CD14-positive monocyte (primary cell): Measurements from ENCODE around the gene DUOXA2. TPM values are rescaled to one million over a fixed set of nuclear protein-coding genes. Genes with fewer than 3 reads are reported as not detected.

ENCODE experiments used
- DNase-seq, 3 donors: peaks; one replicate each; pipeline ENCODE4 v3.0.0-alpha.2; 2011 to 2022
- H2AFZ ChIP-seq: 2 replicates; pipeline ENCODE4 v1.6.0; 2012; ENCODE audit warnings: mild to moderate bottlenecking, low read depth, low read length, inconsistent platforms; ENCODE audit not compliant: insufficient read depth, poor library complexity, severe bottlenecking
- H3K27ac ChIP-seq, 2 donors: 1 replicate in 1 of 2; 2 replicates in 1 of 2; pipeline ENCODE4 v1.5.1; 2012 to 2013; ENCODE audit warnings: low read length in 2 of 2, control low read depth in 1 of 2, inconsistent platforms in 1 of 2, low read depth in 1 of 2, mild to moderate bottlenecking in 1 of 2
- H3K27me3 ChIP-seq, 2 donors: one replicate each; pipeline versions ENCODE4 v1.6.0 to v1.6.1; 2011 to 2013; ENCODE audit warnings: low read length in 2 of 2; ENCODE audit not compliant: control insufficient read depth in 2 of 2, insufficient read depth in 2 of 2
- H3K36me3 ChIP-seq, 2 donors: replicated peaks in 1 of 2; 1 replicate in 1 of 2; 2 replicates in 1 of 2; pipeline versions ENCODE4 v1.5.1 to v1.6.1; 2012 to 2013; ENCODE audit warnings: low read length in 2 of 2, control low read depth in 1 of 2, inconsistent platforms in 1 of 2, mild to moderate bottlenecking in 1 of 2; ENCODE audit not compliant: insufficient read depth in 2 of 2, control insufficient read depth in 1 of 2
- H3K4me1 ChIP-seq, 2 donors: 1 replicate in 1 of 2; 2 replicates in 1 of 2; pipeline versions ENCODE4 v1.5.1 to v1.6.1; 2012 to 2013; ENCODE audit warnings: low read length in 2 of 2, control low read depth in 1 of 2, inconsistent platforms in 1 of 2, mild to moderate bottlenecking in 1 of 2, moderate library complexity in 1 of 2; ENCODE audit not compliant: insufficient read depth in 2 of 2, control insufficient read depth in 1 of 2
- H3K4me2 ChIP-seq: replicated peaks from 2 replicates; pipeline ENCODE3; 2012; ENCODE audit warnings: low read length, moderate library complexity, mild to moderate bottlenecking; ENCODE audit not compliant: poor library complexity, severe bottlenecking; ENCODE audit errors: extremely low read depth
- H3K4me3 ChIP-seq, 3 experiments: fragments of 200-600 bp in 1 of 3; sonication (generic) in 1 of 3; replicated peaks in 1 of 3; 1 replicate in 2 of 3; 2 replicates in 1 of 3; pipeline ENCODE4 v1.5.1; 2011 to 2013; ENCODE audit warnings: low read length in 3 of 3, mild to moderate bottlenecking in 3 of 3, control low read depth in 2 of 3, low read depth in 2 of 3, inconsistent platforms in 1 of 3, moderate library complexity in 1 of 3
- H3K79me2 ChIP-seq: 2 replicates; pipeline ENCODE4 v1.6.0; 2012; ENCODE audit warnings: mild to moderate bottlenecking, control low read depth, inconsistent platforms, low read length, moderate library complexity; ENCODE audit not compliant: insufficient read depth
- H3K9ac ChIP-seq: 2 replicates; pipeline ENCODE4 v1.6.0; 2017; ENCODE audit warnings: low read length, mild to moderate bottlenecking; ENCODE audit not compliant: insufficient read depth, poor library complexity, severe bottlenecking
- H3K9me3 ChIP-seq, 2 donors: replicated peaks in 1 of 2; 1 replicate in 1 of 2; 2 replicates in 1 of 2; pipeline versions ENCODE4 v1.5.1 to v1.6.1; 2012 to 2013; ENCODE audit warnings: low read length in 2 of 2, control low read depth in 1 of 2; ENCODE audit not compliant: control insufficient read depth in 1 of 2, insufficient read depth in 1 of 2
- H4K20me1 ChIP-seq: 2 replicates; pipeline ENCODE4 v1.6.0; 2012; ENCODE audit warnings: mild to moderate bottlenecking, low read length, control low read depth, moderate library complexity; ENCODE audit not compliant: insufficient read depth
- H3K27ac Mint-ChIP-seq, 7 donors: one replicate each; pipeline ENCODE4 v1.8.0; 2020; ENCODE audit warnings: mild to moderate bottlenecking in 7 of 7, mixed read lengths in 7 of 7, moderate library complexity in 6 of 7, inconsistent platforms in 2 of 7
- H3K27me3 Mint-ChIP-seq, 3 donors: one replicate each; pipeline ENCODE4 v1.8.0; 2021 to 2022; ENCODE audit warnings: low read depth in 3 of 3, mild to moderate bottlenecking in 3 of 3, mixed read lengths in 3 of 3, moderate library complexity in 3 of 3, inconsistent platforms in 1 of 3
- H3K36me3 Mint-ChIP-seq, 2 donors: one replicate each; pipeline ENCODE4 v1.8.0; 2020; ENCODE audit warnings: mixed read lengths in 2 of 2, inconsistent platforms in 1 of 2, mild to moderate bottlenecking in 1 of 2
- H3K4me1 Mint-ChIP-seq: one replicate; pipeline ENCODE4 v1.8.0; 2020; ENCODE audit warnings: mild to moderate bottlenecking, mixed read lengths
- H3K4me3 Mint-ChIP-seq, 2 donors: one replicate each; pipeline ENCODE4 v1.8.0; 2020; ENCODE audit warnings: mild to moderate bottlenecking in 2 of 2, mixed read lengths in 2 of 2, moderate library complexity in 1 of 2
- H3K9me3 Mint-ChIP-seq, 7 donors: one replicate each; pipeline ENCODE4 v1.8.0; 2020 to 2022; ENCODE audit warnings: mixed read lengths in 7 of 7, mild to moderate bottlenecking in 6 of 7, moderate library complexity in 6 of 7, inconsistent platforms in 2 of 7
- WGBS: methylation state at CpG from one replicate; pipeline ENCODE4 v1.1.5; 2013; ENCODE audit warnings: missing lambda C conversion rate; ENCODE audit not compliant: insufficient coverage; 5-methylcytosine and 5-hydroxymethylcytosine counted together
- intact Hi-C, 2 donors: fragments of 100-400 bp; cut with micrococcal nuclease; formaldehyde crosslinking; loops; one replicate each; pipeline versions ENCODE4 v1.15.0 to v1.15.1; 2023
- polyA plus RNA-seq, 3 donors: library from polyadenylated mRNA; depleted of rRNA in 1 of 3; unstranded in 2 of 3; stranded (reverse) in 1 of 3; fragments of 300-500 nt in 2 of 3; fragments of >200 nt in 1 of 3; fragmentation: Illumina TruSeq in 2 of 3; gene quantifications; 1 replicate in 2 of 3; 2 replicates in 1 of 3; pipeline ENCODE4 v1.2.3, GENCODE V29; 2012 to 2021
- TF ChIP-seq, protein P1 (sequence below): fragments of 200-600 bp; IDR thresholded peaks from one replicate; pipeline ENCODE4 v1.8.0; 2022; ENCODE audit warnings: antibody characterized with exemption, mild to moderate bottlenecking

Gene DUOXA2
- polyA plus RNA-seq, 3 donors, result not detected

DNA sequence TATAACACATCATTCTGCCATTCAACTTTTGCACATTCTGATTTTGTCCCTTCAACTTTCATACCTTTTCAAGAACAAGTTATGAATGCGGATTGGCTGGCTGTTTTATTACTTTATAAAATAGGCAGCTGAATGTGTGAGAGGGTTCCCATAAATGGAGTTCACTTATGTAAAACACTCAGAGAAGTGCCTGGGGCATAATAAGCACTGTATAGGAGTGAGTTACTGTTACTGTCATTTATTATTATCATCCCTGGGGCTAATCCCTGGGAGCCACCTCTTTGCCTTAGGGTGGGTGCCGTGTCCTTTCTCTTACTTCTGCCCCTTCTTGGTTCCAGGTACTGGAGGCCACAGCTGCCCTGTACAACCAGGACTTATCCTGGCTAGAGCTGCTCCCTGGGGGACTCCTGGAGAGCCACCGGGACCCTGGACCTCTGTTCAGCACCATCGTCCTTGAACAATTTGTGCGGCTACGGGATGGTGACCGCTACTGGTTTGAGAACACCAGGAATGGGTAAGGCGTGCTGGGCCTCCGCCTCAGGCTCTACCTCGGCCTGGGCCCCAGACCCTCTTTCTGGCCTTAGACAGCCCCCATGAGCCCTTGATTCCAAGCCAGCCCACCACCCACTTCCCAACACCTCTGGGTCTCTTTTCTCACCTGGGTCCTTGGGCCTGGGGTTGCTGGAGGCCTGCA lies 26.6 kb downstream of the DUOXA2 start:
- Histone ChIP-seq H3K36me3 (no peaks in the 10 kb centered on the region), H3K4me1 (no peaks in the 10 kb centered on the region), H2AFZ (no peak overlapping the region), H4K20me1 (no peaks in the 10 kb centered on the region), H3K4me3 (no peak overlapping the region), H3K27me3 (peaks cover 6 to 17% of the 10 kb centered on the region in 2 donors), H3K27ac (no peak overlapping the region), H3K4me2 (no peak overlapping the region), H3K9ac (no peak overlapping the region), H3K79me2 (no peaks in the 10 kb centered on the region), H3K9me3 (peaks cover 0 to 8% of the 10 kb centered on the region in 2 donors)
- Mint-ChIP-seq H3K27ac (no peak overlapping the region), H3K4me3 (no peak overlapping the region), H3K9me3 (peaks cover 0 to 3% (median 2%) of the 10 kb centered on the region in 7 donors), H3K27me3 (peaks cover 25 to 28% (median 28%) of the 10 kb centered on the region in 3 donors), H3K36me3 (no peaks in the 10 kb centered on the region), H3K4me1 (peaks cover 5% of the 10 kb centered on the region)
- DNase-seq, result no peak
- TF ChIP-seq, protein P1, sequence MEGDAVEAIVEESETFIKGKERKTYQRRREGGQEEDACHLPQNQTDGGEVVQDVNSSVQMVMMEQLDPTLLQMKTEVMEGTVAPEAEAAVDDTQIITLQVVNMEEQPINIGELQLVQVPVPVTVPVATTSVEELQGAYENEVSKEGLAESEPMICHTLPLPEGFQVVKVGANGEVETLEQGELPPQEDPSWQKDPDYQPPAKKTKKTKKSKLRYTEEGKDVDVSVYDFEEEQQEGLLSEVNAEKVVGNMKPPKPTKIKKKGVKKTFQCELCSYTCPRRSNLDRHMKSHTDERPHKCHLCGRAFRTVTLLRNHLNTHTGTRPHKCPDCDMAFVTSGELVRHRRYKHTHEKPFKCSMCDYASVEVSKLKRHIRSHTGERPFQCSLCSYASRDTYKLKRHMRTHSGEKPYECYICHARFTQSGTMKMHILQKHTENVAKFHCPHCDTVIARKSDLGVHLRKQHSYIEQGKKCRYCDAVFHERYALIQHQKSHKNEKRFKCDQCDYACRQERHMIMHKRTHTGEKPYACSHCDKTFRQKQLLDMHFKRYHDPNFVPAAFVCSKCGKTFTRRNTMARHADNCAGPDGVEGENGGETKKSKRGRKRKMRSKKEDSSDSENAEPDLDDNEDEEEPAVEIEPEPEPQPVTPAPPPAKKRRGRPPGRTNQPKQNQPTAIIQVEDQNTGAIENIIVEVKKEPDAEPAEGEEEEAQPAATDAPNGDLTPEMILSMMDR, result no peak
- WGBS, result over 99% methylated on average over 9 of the region's 10 CpGs
- intact Hi-C loops, result no loop called here

DNA sequence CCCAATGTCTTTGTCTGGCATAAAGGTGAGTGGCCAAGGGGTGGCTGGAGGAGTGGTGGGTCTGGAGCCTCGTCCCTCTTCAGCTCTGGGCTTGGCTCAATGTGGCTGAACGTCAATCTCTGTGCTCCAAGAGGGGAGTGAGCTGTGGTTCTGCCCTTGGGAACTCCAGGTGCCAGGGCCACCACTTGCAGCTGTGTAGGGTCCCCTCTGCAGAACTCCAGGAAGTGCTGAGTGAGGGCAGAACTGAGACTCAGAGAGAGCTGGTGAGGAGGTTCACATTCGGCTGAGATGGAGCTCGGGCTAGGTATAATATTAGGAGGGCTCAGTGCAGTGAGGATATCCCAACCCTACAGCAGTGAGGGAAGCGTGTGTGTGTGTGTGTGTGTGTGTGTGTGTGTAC lies 27.3 kb downstream of the DUOXA2 start:
- Mint-ChIP-seq H3K27ac (no peak overlapping the region), H3K4me3 (no peak overlapping the region), H3K9me3 (peaks cover 0 to 1% (median 0%) of the 10 kb centered on the region in 7 donors), H3K27me3 (peaks cover 20 to 26% (median 23%) of the 10 kb centered on the region in 3 donors), H3K4me1 (peaks cover 1% of the 10 kb centered on the region), H3K36me3 (no peaks in the 10 kb centered on the region)
- intact Hi-C loops, result no loop called here
- Histone ChIP-seq H4K20me1 (no peaks in the 10 kb centered on the region), H3K4me1 (no peaks in the 10 kb centered on the region), H3K9ac (no peak overlapping the region), H3K27me3 (peaks cover 5 to 12% of the 10 kb centered on the region in 2 donors), H3K79me2 (no peaks in the 10 kb centered on the region), H2AFZ (no peak overlapping the region), H3K36me3 (no peaks in the 10 kb centered on the region), H3K4me2 (no peak overlapping the region), H3K4me3 (no peak overlapping the region), H3K27ac (no peak overlapping the region), H3K9me3 (peaks cover 0 to 3% of the 10 kb centered on the region in 2 donors)
- WGBS, result 100% methylated on average over 1 of the region's 5 CpGs
- TF ChIP-seq, protein P1, result no peak
- DNase-seq, result no peak
